GM12865 (cell line): ENCODE results near the gene CKB.

Source experiments
- DNase-seq: peaks from one replicate; pipeline ENCODE4 v3.0.0; 2010; ENCODE audit warnings: low read depth
- H3K4me3 ChIP-seq: 2 replicates; pipeline ENCODE4 v1.5.1; 2011; ENCODE audit warnings: mild to moderate bottlenecking, low read depth, low read length, control low read depth
- TF ChIP-seq, protein P1 (sequence below): IDR thresholded peaks from 2 replicates; pipeline ENCODE4 v1.5.1; 2011; ENCODE audit warnings: low read length, control low read depth, low read depth, inconsistent platforms; ENCODE audit not compliant: insufficient read depth; ENCODE audit errors: missing control alignments

The CKB gene

DNA sequence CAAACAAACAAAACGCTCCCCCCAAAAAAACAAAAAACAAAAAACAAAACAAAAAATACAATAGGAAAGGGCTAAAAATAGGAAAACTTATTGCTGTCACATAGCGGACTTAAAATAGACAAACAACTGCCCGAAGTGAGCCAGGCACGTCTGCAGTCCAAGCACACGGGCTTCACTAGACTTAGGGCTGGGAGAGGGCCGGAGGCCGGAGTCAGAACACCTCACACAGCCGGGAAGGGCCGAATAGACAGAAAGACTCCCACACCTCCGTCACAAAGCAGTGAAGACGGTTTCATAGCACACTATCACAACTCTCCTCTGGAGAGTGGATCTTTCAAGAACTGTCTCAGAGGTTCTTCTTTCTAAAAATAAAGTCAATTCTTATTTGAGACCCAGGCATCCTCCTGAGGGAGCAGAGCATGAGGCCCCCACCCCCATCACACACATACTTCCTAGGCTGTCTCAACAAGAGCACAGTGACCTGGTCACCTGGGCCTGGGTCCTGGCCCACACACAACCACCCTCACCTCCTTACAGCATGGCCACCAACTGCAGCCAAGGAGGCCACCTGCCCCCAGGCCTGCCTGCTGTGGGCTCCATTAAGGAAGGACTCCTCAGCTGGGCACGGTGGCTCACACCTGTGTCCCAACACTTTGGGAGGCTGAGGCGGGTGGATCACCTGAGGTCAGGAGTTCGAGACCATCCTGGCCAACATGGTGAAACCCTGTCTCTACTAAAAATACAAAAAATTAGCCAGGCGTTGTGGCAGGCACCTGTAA, 33.1 kb upstream of the CKB start:
- no peak overlapping the region for H3K4me3 ChIP-seq
- TF ChIP-seq, protein P1, sequence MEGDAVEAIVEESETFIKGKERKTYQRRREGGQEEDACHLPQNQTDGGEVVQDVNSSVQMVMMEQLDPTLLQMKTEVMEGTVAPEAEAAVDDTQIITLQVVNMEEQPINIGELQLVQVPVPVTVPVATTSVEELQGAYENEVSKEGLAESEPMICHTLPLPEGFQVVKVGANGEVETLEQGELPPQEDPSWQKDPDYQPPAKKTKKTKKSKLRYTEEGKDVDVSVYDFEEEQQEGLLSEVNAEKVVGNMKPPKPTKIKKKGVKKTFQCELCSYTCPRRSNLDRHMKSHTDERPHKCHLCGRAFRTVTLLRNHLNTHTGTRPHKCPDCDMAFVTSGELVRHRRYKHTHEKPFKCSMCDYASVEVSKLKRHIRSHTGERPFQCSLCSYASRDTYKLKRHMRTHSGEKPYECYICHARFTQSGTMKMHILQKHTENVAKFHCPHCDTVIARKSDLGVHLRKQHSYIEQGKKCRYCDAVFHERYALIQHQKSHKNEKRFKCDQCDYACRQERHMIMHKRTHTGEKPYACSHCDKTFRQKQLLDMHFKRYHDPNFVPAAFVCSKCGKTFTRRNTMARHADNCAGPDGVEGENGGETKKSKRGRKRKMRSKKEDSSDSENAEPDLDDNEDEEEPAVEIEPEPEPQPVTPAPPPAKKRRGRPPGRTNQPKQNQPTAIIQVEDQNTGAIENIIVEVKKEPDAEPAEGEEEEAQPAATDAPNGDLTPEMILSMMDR: no peak
- DNase-seq: no peak

DNA sequence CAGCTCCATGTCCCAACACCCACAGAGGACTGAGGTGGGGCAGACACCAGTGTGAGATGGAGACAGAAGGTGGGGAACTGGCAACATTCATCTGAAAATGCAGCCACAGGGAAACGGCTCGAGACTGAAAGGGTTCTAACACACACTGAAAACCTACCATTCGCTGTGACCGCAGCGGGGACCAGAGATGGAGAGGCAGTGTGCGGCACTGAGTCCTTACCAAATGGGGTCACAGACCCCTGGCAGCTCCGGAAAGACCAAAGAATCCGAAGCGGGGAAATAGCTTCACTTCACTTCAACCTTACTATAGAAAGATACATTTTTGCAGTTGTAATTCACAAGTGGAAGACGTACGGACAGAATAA, 30.2 kb upstream of the CKB start:
- TF ChIP-seq, protein P1: no peak
- no peak for DNase-seq
- H3K4me3 ChIP-seq: no peak overlapping the region

DNA sequence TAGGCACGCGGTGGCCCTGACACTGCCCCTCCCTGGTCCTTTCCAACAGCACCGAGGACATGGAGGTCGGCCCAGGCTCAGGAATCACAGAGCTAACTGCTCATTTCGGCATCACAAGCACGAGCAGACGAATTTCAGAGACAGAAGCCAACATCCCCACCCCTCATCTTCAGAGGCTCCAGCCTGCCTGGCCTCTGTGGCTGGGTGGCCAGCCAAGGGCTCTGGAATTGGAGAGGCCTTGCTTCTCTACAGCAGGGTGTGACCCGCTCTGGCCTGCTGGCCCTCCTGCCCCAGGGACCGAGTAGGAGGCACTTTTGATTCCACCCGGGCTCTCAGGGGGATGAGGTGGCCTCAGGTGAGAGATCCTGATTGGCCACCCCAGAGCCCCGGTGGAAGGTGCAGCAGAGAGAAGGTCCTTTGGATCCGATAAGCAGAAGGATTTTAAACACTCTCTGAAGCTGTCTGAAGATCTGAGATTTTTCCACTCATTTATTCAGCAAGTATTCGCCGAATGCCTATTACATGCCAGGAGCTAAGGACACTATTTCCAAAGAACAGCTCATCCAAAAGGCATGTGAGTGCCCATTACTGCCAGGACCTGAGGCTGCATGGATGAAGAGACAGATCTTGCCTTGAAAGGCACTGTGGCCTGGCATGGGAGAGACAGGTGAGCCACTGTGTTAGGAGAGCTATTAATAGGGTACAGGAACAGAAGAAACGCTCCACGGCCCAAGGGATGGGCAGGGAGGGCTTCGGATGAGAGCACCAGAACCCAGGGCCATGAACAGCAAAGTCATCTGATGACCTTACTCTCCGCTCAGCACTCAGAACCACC, 29.6 kb upstream of the CKB start:
- TF ChIP-seq, protein P1: no peak
- no peak overlapping the region for H3K4me3 ChIP-seq
- no peak for DNase-seq

DNA sequence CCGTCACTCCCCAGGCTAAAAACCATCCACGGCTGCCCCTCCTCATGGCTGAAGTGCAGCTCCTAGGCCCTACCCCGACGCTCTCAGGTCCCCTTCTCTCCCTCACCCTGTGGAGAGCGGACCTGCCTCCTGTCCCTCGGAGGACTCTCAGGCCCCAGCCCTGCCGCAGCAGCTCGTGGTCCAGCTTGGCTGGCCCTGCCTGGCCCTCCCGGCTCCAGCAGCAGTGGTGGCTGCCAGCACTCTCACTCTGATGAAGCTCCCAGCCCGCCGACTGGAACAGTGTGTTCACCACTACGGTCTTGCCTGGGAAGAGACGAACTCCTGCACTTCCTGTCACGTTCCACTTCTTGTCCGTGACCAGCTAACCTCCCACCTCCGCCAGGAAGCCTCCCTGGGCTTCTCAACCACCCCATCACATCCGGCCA, 28.7 kb upstream of the CKB start:
- no peak overlapping the region for H3K4me3 ChIP-seq
- DNase-seq: no peak
- TF ChIP-seq, protein P1: no peak

DNA sequence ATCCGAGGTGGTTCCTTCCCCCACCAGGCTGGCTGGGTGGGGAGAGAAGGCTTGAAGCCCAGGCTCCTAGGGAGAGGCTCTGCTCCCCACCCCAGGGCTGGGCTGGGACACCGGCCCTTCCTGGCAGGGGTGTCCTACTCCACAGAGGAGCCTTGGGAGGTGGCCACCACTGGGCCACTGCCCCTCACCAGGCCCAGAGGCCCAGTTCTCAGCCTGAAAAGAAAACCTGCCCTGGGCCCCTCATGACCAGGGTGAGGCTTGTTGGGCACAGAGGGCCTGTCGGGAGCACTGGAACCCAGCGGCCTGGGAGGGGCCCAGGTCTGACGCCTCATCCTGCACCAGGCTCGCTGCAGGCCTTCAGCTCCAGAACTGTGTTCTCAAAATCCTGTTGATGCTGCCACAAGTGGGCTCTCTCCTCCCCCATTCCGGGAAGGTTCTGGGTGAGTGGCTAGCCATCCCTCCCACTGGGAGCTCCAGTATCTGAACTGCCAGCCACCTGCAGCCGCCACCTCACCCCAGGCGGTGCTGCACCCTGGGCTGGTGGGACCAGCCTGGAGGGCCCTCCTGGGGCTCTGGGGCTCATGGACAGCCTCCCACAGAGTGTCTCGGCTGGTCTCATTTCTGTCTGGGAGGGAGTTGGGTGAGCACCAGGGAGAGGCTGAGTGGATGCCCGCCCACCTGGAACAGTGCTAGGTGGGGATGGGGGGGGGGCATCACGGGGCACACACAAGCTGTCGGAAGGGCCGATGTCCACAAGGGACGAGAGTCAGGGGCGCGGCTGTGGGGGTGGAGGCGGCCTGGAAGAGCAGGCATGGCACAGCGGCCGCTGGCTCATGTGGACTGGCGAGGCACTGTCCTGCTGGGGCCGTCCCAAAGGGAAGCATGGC, 28.1 kb upstream of the CKB start:
- TF ChIP-seq, protein P1: no peak
- H3K4me3 ChIP-seq: no peak overlapping the region
- DNase-seq: no peak
